Measurements from ENCODE around the gene HERC2.
A peak's percentile ranks its signal among the peaks of the same experiment; 100 is the strongest.
"Not testable (repeated sequence)": the region's sequence is repeated elsewhere in the genome, so short reads cannot be mapped to it uniquely, and the experiment has no call there.

The HERC2 gene

GRCh38 chr15:28322129-28322588, at the start of gene HERC2:
TSS of gene HERC2 (minus strand) at chr15:28322179. CDS start at chr15:28321433, 746 bp downstream.
- not testable (repeated sequence) for DNase-seq

GRCh38 chr15:28365502-28365901, 43.5 kb upstream of the HERC2 start:
- not testable (repeated sequence) for DNase-seq

GRCh38 chr15:28357984-28358383, 36.0 kb upstream of the HERC2 start, which contains the start of gene GOLGA6L24:
TSS of gene GOLGA6L24 (minus strand) at chr15:28358084. CDS start at chr15:28358023, 61 bp downstream.
- DNase-seq = not testable (repeated sequence)

GRCh38 chr15:28321358-28322078, 461 bp downstream of the HERC2 start:
- peak; percentile 35 for DNase-seq

GRCh38 chr15:28319725-28320124, 2.3 kb downstream of the HERC2 start:
- not testable (repeated sequence) for DNase-seq

GRCh38 chr15:28318828-28319227, 3.2 kb downstream of the HERC2 start:
- DNase-seq = not testable (repeated sequence)

GRCh38 chr15:28318122-28318521, 3.9 kb downstream of the HERC2 start:
- DNase-seq = not testable (repeated sequence)

GRCh38 chr15:28316958-28317357, 5.0 kb downstream of the HERC2 start:
- not testable (repeated sequence) for DNase-seq

- DNase-seq = not testable (repeated sequence)
Measured at GRCh38 chr15:28310454-28310853, 11.5 kb downstream of the HERC2 start.

GRCh38 chr15:28308718-28309117, 13.3 kb downstream of the HERC2 start:
- DNase-seq = not testable (repeated sequence)

- not testable (repeated sequence) for DNase-seq
Measured at GRCh38 chr15:28305700-28306099, 16.3 kb downstream of the HERC2 start.

- not testable (repeated sequence) for DNase-seq
Measured at GRCh38 chr15:28297434-28297833, 24.5 kb downstream of the HERC2 start.

- not testable (repeated sequence) for DNase-seq
Measured at GRCh38 chr15:28296814-28297213, 25.2 kb downstream of the HERC2 start.

GRCh38 chr15:28295009-28295563, 26.9 kb downstream of the HERC2 start:
- DNase-seq = not testable (repeated sequence)

GRCh38 chr15:28294560-28294959, 27.4 kb downstream of the HERC2 start:
- DNase-seq = not testable (repeated sequence)

GRCh38 chr15:28289694-28290463, 32.1 kb downstream of the HERC2 start:
- no peak for DNase-seq

- DNase-seq = not testable (repeated sequence)
Measured at GRCh38 chr15:28288830-28289693, 32.9 kb downstream of the HERC2 start.

- DNase-seq = not testable (repeated sequence)
Measured at GRCh38 chr15:28286659-28287058, 35.3 kb downstream of the HERC2 start.

GRCh38 chr15:28286031-28286430, 35.9 kb downstream of the HERC2 start:
- no peak for DNase-seq

GRCh38 chr15:28281876-28282275, 40.1 kb downstream of the HERC2 start:
- DNase-seq = no peak

GRCh38 chr15:28274635-28275034, 47.3 kb downstream of the HERC2 start:
- no peak for DNase-seq

GRCh38 chr15:28273873-28274610, 47.9 kb downstream of the HERC2 start:
- DNase-seq = no peak

Data from activated naive CD4-positive, alpha-beta T cell treated with Interleukin-2 at 50 U/mL for 16 hours (primary cell).